ENCODE results near the gene ADK.

DNA sequence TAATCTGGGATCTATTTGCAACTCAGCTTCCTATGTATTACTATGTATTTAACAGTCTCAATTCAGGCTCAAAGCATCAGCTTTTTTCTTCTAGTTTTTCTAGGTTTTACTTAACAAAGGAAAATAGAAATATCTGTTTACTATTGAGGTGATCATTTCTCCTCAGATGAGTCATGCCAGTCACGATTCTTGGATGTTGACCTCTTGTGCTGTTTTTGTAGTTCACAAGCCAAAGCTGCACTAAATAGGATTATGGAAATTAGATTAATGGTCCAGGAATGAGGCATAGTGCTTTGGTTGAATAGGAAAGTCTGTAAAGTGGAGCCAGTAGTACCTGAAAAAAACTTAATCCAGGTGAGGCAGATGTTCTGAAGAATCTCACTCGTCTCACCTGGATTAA is 477.1 kb downstream of the ADK start:
- TF ChIP-seq, protein P1, sequence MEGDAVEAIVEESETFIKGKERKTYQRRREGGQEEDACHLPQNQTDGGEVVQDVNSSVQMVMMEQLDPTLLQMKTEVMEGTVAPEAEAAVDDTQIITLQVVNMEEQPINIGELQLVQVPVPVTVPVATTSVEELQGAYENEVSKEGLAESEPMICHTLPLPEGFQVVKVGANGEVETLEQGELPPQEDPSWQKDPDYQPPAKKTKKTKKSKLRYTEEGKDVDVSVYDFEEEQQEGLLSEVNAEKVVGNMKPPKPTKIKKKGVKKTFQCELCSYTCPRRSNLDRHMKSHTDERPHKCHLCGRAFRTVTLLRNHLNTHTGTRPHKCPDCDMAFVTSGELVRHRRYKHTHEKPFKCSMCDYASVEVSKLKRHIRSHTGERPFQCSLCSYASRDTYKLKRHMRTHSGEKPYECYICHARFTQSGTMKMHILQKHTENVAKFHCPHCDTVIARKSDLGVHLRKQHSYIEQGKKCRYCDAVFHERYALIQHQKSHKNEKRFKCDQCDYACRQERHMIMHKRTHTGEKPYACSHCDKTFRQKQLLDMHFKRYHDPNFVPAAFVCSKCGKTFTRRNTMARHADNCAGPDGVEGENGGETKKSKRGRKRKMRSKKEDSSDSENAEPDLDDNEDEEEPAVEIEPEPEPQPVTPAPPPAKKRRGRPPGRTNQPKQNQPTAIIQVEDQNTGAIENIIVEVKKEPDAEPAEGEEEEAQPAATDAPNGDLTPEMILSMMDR (optimal IDR thresholded peaks at IDR 0.05 in 1 of 3, IDR thresholded peaks at IDR 0.05 in 1 of 3, conservative IDR thresholded peaks at IDR 0.05 in 1 of 3; ENCODE audit: extremely low read depth in 1 of 3, insufficient read depth in 2 of 3, low read length in 3 of 3) = no peak
- no peak for TF ChIP-seq EZH2 (IDR thresholded peaks at IDR 0.05; ENCODE audit: low read length)
